Iris pigment epithelial cell (primary cell): ENCODE measurements around the gene CST6.
"Not testable (repeated sequence)": the region's sequence is repeated elsewhere in the genome, so short reads cannot be mapped to it uniquely, and the experiment has no call there.

Experiments used
- DNase-seq: peaks from one replicate; pipeline ENCODE4 v3.0.0-alpha.2; 2011; ENCODE audit warnings: low read depth

Gene CST6

GRCh38 chr11:65983589-65983987, 28.2 kb upstream of the CST6 start:
- no peak for DNase-seq

GRCh38 chr11:65987336-65987735, 24.5 kb upstream of the CST6 start:
- no peak for DNase-seq

- peak; percentile 94 for DNase-seq
Measured at GRCh38 chr11:65988791-65989592, 22.8 kb upstream of the CST6 start.

GRCh38 chr11:65992056-65992455, 19.8 kb upstream of the CST6 start:
- DNase-seq = no peak

- DNase-seq = no peak
Measured at GRCh38 chr11:65997286-65997685, 14.5 kb upstream of the CST6 start.

- peak; percentile 99 for DNase-seq
Measured at GRCh38 chr11:66001942-66002647, 9.7 kb upstream of the CST6 start, which contains the start of the genes BANF1 and EIF1AD. TSS of gene BANF1 (plus strand) at chr11:66002503. CDS start at chr11:66003251, 748 bp downstream. TSS of gene EIF1AD (minus strand) at chr11:66002157. CDS start at chr11:66000389, 1,768 bp downstream.

- peak; percentile 48 for DNase-seq
Measured at GRCh38 chr11:66002648-66003225, 9.1 kb upstream of the CST6 start.

- no peak for DNase-seq
Measured at GRCh38 chr11:66003291-66003690, 8.5 kb upstream of the CST6 start.

- no peak for DNase-seq
Measured at GRCh38 chr11:66004186-66004585, 7.6 kb upstream of the CST6 start.

- DNase-seq = no peak
Measured at GRCh38 chr11:66006134-66006890, 5.5 kb upstream of the CST6 start.

GRCh38 chr11:66006891-66007176, 5.0 kb upstream of the CST6 start:
- no peak for DNase-seq

- DNase-seq = peak; percentile 39
Measured at GRCh38 chr11:66007201-66007634, 4.6 kb upstream of the CST6 start.

- DNase-seq = no peak
Measured at GRCh38 chr11:66008095-66008467, 3.7 kb upstream of the CST6 start.

- DNase-seq = no peak
Measured at GRCh38 chr11:66008468-66009101, 3.2 kb upstream of the CST6 start.

GRCh38 chr11:66010036-66010435, 1.8 kb upstream of the CST6 start:
- not testable (repeated sequence) for DNase-seq

GRCh38 chr11:66011239-66011784, 496 bp upstream of the CST6 start:
- peak; percentile 65 for DNase-seq

GRCh38 chr11:66012371-66012945, 650 bp downstream of the CST6 start:
- no peak for DNase-seq

GRCh38 chr11:66012946-66013761, 1.3 kb downstream of the CST6 start:
- DNase-seq = no peak

- no peak for DNase-seq
Measured at GRCh38 chr11:66013762-66014100, 1.9 kb downstream of the CST6 start.

GRCh38 chr11:66014804-66015453, 3.1 kb downstream of the CST6 start:
- DNase-seq = no peak
